GM19099 (cell line): ENCODE results near the gene HNRNPAB.

Experiments
- POLR2A ChIP-seq: IDR thresholded peaks from 3 replicates; pipeline ENCODE4 v1.6.1; 2011; ENCODE audit warnings: low read depth; ENCODE audit not compliant: insufficient read length; ENCODE audit errors: extremely low read depth

HNRNPAB gene

GRCh38 chr5:178240341-178240741 lies 36.0 kb downstream of the HNRNPAB start:
- TF ChIP-seq POLR2A: no peak

- no peak for TF ChIP-seq POLR2A
These were observed 36.4 kb downstream of the HNRNPAB start for GRCh38 chr5:178240766-178241165.

GRCh38 chr5:178241231-178241663 lies 36.9 kb downstream of the HNRNPAB start:
- no peak for TF ChIP-seq POLR2A

- TF ChIP-seq POLR2A: no peak
These were observed 37.4 kb downstream of the HNRNPAB start for GRCh38 chr5:178241688-178242231.

- TF ChIP-seq POLR2A: no peak
These were observed 38.1 kb downstream of the HNRNPAB start for GRCh38 chr5:178242416-178242815.

- TF ChIP-seq POLR2A: no peak
These were observed 40.2 kb downstream of the HNRNPAB start for GRCh38 chr5:178244576-178244975.

- no peak for TF ChIP-seq POLR2A
These were observed 41.1 kb downstream of the HNRNPAB start for GRCh38 chr5:178245389-178245788.

GRCh38 chr5:178246624-178247279 lies 42.4 kb downstream of the HNRNPAB start:
- no peak for TF ChIP-seq POLR2A

- TF ChIP-seq POLR2A: no peak
These were observed 43.4 kb downstream of the HNRNPAB start for GRCh38 chr5:178247481-178248456.

GRCh38 chr5:178248750-178249149 lies 44.4 kb downstream of the HNRNPAB start:
- TF ChIP-seq POLR2A: no peak

GRCh38 chr5:178249191-178249989 lies 45.1 kb downstream of the HNRNPAB start:
- TF ChIP-seq POLR2A: no peak

GRCh38 chr5:178250263-178250662 lies 45.9 kb downstream of the HNRNPAB start:
- TF ChIP-seq POLR2A: no peak

GRCh38 chr5:178252258-178252657 lies 47.9 kb downstream of the HNRNPAB start:
- no peak for TF ChIP-seq POLR2A

GRCh38 chr5:178256746-178257145 lies 52.4 kb downstream of the HNRNPAB start:
- TF ChIP-seq POLR2A: no peak

- no peak for TF ChIP-seq POLR2A
These were observed 53.3 kb downstream of the HNRNPAB start for GRCh38 chr5:178257650-178258049.
